HepG2 (cell line): ENCODE data around the gene PTCD3. TPM values are rescaled to one million over a fixed set of nuclear protein-coding genes. Genes with fewer than 3 reads are reported as not detected.

Experiments
- CHD4 ChIP-seq: fragments of 200-600 bp; sonication (generic); IDR thresholded peaks from 2 replicates; pipeline ENCODE4 v1.7.0; 2017; ENCODE audit warnings: mild to moderate bottlenecking, low read length, borderline replicate concordance
- CREM ChIP-seq, 2 experiments: sonication (generic) in 1 of 2; formaldehyde crosslinking in 1 of 2; IDR thresholded peaks; 2 replicates each; pipeline versions ENCODE4 v1.4.0 to v1.6.1; 2016 to 2020; ENCODE audit warnings: antibody characterized with exemption in 1 of 2, mild to moderate bottlenecking in 1 of 2, missing genetic modification reagents in 1 of 2
- CSRNP2 ChIP-seq: sonication (generic); formaldehyde crosslinking; conservative IDR thresholded peaks from 2 replicates; pipeline ENCODE4 v1.8.0; 2022; ENCODE audit warnings: low read depth, missing genetic modification reagents
- ETV6 ChIP-seq: sonication (generic); formaldehyde crosslinking; conservative IDR thresholded peaks from 2 replicates; pipeline ENCODE4 v1.4.0; 2020; ENCODE audit warnings: missing genetic modification reagents
- EZH2 ChIP-seq: conservative IDR thresholded peaks from 2 replicates; pipeline ENCODE4 v1.6.1; 2012; ENCODE audit warnings: mild to moderate bottlenecking, low read depth, low read length, moderate library complexity
- FOXP1 ChIP-seq, 2 experiments: fragments of 450-650 bp in 1 of 2; IDR thresholded peaks; 2 replicates each; pipeline ENCODE4 v1.6.1; 2017 to 2018; ENCODE audit warnings: antibody characterized with exemption in 1 of 2
- GZF1 ChIP-seq: sonication (generic); formaldehyde crosslinking; IDR thresholded peaks from 2 replicates; pipeline ENCODE4 v1.5.1; 2020; ENCODE audit warnings: mild to moderate bottlenecking, missing genetic modification reagents
- HIC2 ChIP-seq: sonication (generic); formaldehyde crosslinking; IDR thresholded peaks from 2 replicates; pipeline ENCODE4 v1.9.0; 2022; ENCODE audit warnings: low read depth, missing genetic modification reagents
- HNRNPUL1 ChIP-seq: fragments of 200-400 bp; formaldehyde crosslinking; IDR thresholded peaks from 2 replicates; pipeline ENCODE4 v1.6.1; 2017; ENCODE audit warnings: low read depth, mild to moderate bottlenecking, low read length, moderate library complexity
- IKZF4 ChIP-seq: sonication (generic); formaldehyde crosslinking; IDR thresholded peaks from 2 replicates; pipeline ENCODE4 v1.5.1; 2020; ENCODE audit warnings: borderline replicate concordance, mild to moderate bottlenecking, low read depth, missing genetic modification reagents; ENCODE audit errors: not compliant biosample characterization
- KLF15 ChIP-seq: sonication (generic); formaldehyde crosslinking; IDR thresholded peaks from 2 replicates; pipeline ENCODE4 v1.8.1; 2023; ENCODE audit warnings: borderline replicate concordance, mild to moderate bottlenecking, inconsistent platforms, missing genetic modification reagents, mixed read lengths
- NR2F2 ChIP-seq: IDR thresholded peaks from 2 replicates; pipeline ENCODE4 v1.6.1; 2012; ENCODE audit warnings: low read depth, inconsistent platforms, borderline replicate concordance
- PBX2 ChIP-seq: IDR thresholded peaks from 2 replicates; pipeline ENCODE4 v1.6.1; 2016; ENCODE audit warnings: control low read depth
- TARDBP ChIP-seq: sonication (generic); formaldehyde crosslinking; IDR thresholded peaks from 2 replicates; pipeline ENCODE4 v1.8.0; 2022; ENCODE audit warnings: mild to moderate bottlenecking, missing genetic modification reagents
- THAP9 ChIP-seq: sonication (generic); formaldehyde crosslinking; IDR thresholded peaks from 2 replicates; pipeline ENCODE4; 2020; ENCODE audit warnings: missing genetic modification reagents, mild to moderate bottlenecking, borderline replicate concordance
- YEATS4 ChIP-seq: sonication (generic); formaldehyde crosslinking; IDR thresholded peaks from 2 replicates; pipeline ENCODE4 v1.4.0; 2020; ENCODE audit warnings: missing genetic modification reagents, borderline replicate concordance
- ZBTB42 ChIP-seq: sonication (generic); formaldehyde crosslinking; IDR thresholded peaks from 2 replicates; pipeline ENCODE4 v1.5.0; 2020; ENCODE audit warnings: mild to moderate bottlenecking, missing genetic modification reagents
- ZNF446 ChIP-seq: sonication (generic); formaldehyde crosslinking; IDR thresholded peaks from 2 replicates; pipeline ENCODE4 v1.5.0; 2020; ENCODE audit warnings: mild to moderate bottlenecking, missing genetic modification reagents
- ZNF557 ChIP-seq: sonication (generic); formaldehyde crosslinking; IDR thresholded peaks from 2 replicates; pipeline ENCODE4 v1.4.0; 2020; ENCODE audit warnings: missing genetic modification reagents
- ZNF678 ChIP-seq: sonication (generic); formaldehyde crosslinking; IDR thresholded peaks from 2 replicates; pipeline ENCODE4 v1.4.0; 2020; ENCODE audit warnings: mild to moderate bottlenecking, missing genetic modification reagents
- ZNF782 ChIP-seq: sonication (generic); formaldehyde crosslinking; IDR thresholded peaks from 2 replicates; pipeline ENCODE4 v1.4.0; 2020; ENCODE audit warnings: missing genetic modification reagents, mild to moderate bottlenecking, borderline replicate concordance
- polyA plus RNA-seq, 8 experiments: library from polyadenylated mRNA; depleted of rRNA in 3 of 8; stranded (reverse) in 7 of 8; unstranded in 1 of 8; fragments of >200 nt; fragmentation: Illumina TruSeq in 4 of 8; extraction: Trizol in 4 of 8; gene quantifications; 2 replicates each; pipeline versions ENCODE4 v1.2.1 to v1.2.3, GENCODE V29; 2011 to 2016; ENCODE audit warnings: low read depth in 4 of 8, missing spikeins in 1 of 8, mixed read lengths in 1 of 8; ENCODE audit not compliant: insufficient read depth in 1 of 8
- total RNA-seq, 5 experiments: library from RNA; depleted of rRNA; stranded (reverse); fragments of >200 nt; fragmentation: Illumina TruSeq; extraction: Trizol; gene quantifications; 2 replicates each; pipeline ENCODE4 v1.2.3, GENCODE V29; 2016; ENCODE audit warnings: low read depth in 1 of 5

PTCD3 gene
- total and polyA plus RNA-seq, 2 of the 13 experiments (the other 11 are each of a cell fraction or from before 2014, with no cell fraction given): 124 to 309 TPM

- TF ChIP-seq THAP9 (no peak; the same call in 1 of the 2 replicates), CSRNP2 (CRISPR knock-in tag) (no peak), IKZF4 (no peak), HIC2 (CRISPR knock-in tag) (no peak), ETV6 (CRISPR knock-in tag) (0 out of 2 replicates have a peak, but pooled peaks have one; percentile 30), ZNF782 (CRISPR knock-in tag) (no peak), GZF1 (CRISPR knock-in tag) (no peak), HNRNPUL1 (no peak), ZNF557 (CRISPR knock-in tag) (no peak), EZH2 (no peak), PBX2 (no peak), ZNF446 (CRISPR knock-in tag) (no peak), KLF15 (CRISPR knock-in tag) (no peak), ZBTB42 (CRISPR knock-in tag) (no peak), CHD4 (no peak), CREM (IDR thresholded peaks at IDR 0.05) (no peak; the same call in none of the 2 replicates), CREM (CRISPR knock-in tag; IDR thresholded peaks at IDR 0.05) (no peak), YEATS4 (CRISPR knock-in tag) (peak; percentile 86), ZNF678 (CRISPR knock-in tag) (no peak), NR2F2 (no peak), TARDBP (CRISPR knock-in tag) (no peak; the same call in 1 of the 2 replicates), FOXP1 (IDR thresholded peaks at IDR 0.05) (no peak), FOXP1 (CRISPR knock-in tag; IDR thresholded peaks at IDR 0.05) (no peak)
Observed at GRCh38 chr2:86105252-86105968, 625 bp upstream of the PTCD3 start, which contains the start of gene POLR1A (continued).
